Activated CD8-positive, alpha-beta T cell treated with anti-CD3 and anti-CD28 coated beads for 36 hours (primary cell): ENCODE data around the gene FBLN1. TPM values are rescaled to one million over a fixed set of nuclear protein-coding genes. Genes with fewer than 3 reads are reported as not detected.

Experiments used
- ATAC-seq: fragments of 200-7000 bp; cut with Tn5 transposase; one replicate; pipeline ENCODE4 v1.10.0; 2021; ENCODE audit warnings: mild to moderate bottlenecking, moderate library complexity
- CTCF ChIA-PET: fragments of 350-600 bp; sonication (Branson Sonifier 250); formaldehyde crosslinking; loops from one replicate; lab custom pipeline; 2021; ENCODE audit warnings: antibody characterized with exemption; lab: Charles Lee
- POLR2A ChIA-PET: fragments of 350-600 bp; sonication (Branson Sonifier 250); formaldehyde crosslinking; loops from one replicate; lab custom pipeline; 2021; ENCODE audit warnings: antibody characterized with exemption; lab: Charles Lee
- DNase-seq: peaks from one replicate; pipeline ENCODE4 v3.0.0-alpha.2; 2020
- H3K27ac Mint-ChIP-seq: one replicate; pipeline ENCODE4 v1.8.0; 2021; ENCODE audit warnings: mild to moderate bottlenecking, mixed read lengths
- H3K27me3 Mint-ChIP-seq: one replicate; pipeline ENCODE4 v1.8.0; 2021; ENCODE audit warnings: mixed read lengths
- H3K36me3 Mint-ChIP-seq: one replicate; pipeline ENCODE4 v1.8.0; 2021; ENCODE audit warnings: low read depth, mixed read lengths
- H3K4me1 Mint-ChIP-seq: one replicate; pipeline ENCODE4 v1.8.0; 2021; ENCODE audit warnings: low read depth, mixed read lengths
- H3K4me3 Mint-ChIP-seq: one replicate; pipeline ENCODE4 v1.8.0; 2021; ENCODE audit warnings: mild to moderate bottlenecking, moderate library complexity, mixed read lengths
- H3K9me3 Mint-ChIP-seq: one replicate; pipeline ENCODE4 v1.8.0; 2021; ENCODE audit warnings: mixed read lengths
- intact Hi-C: fragments of 100-400 bp; cut with micrococcal nuclease; formaldehyde crosslinking; loops from one replicate; pipeline ENCODE4 v1.10.0; 2022
- total RNA-seq, 2 experiments: library from RNA; stranded (reverse); gene quantifications; one replicate each; pipeline ENCODE4 v1.2.3, GENCODE V29; 2021
- TF ChIP-seq, protein P1 (sequence below): fragments of 200-600 bp; IDR thresholded peaks from one replicate; pipeline ENCODE4 v1.8.0; 2022; ENCODE audit warnings: antibody characterized with exemption, mild to moderate bottlenecking

FBLN1 gene
- total RNA-seq, 2 experiments from 2014 or later: 0.56 TPM; not detected in 1

DNA sequence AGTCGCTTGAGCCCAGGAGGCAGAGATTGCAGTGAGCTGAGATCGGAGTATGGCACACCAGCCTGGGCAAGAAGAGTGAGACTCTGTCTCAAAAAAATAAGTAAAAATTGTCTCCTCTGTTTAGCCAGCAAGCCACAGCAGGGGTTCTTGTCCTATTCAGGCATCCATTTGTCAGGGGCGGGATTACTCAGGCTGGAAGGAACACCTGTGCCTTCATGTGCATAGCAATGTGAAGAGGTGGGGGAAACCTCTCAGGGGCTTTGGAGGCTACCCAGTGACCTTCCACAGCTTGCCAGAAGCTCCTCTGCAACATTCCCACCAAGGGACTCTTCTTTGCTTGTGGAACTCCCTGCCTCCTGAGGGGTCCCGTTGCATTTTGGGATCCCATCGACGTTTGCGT lies 63.3 kb downstream of the FBLN1 start:
- H3K27me3 Mint-ChIP-seq: peaks cover 10% of the 10 kb centered on the region
- peaks cover 3% of the 10 kb centered on the region for H3K36me3 Mint-ChIP-seq
- CTCF ChIA-PET: no interaction called here
- H3K4me1 Mint-ChIP-seq: no peaks in the 10 kb centered on the region
- H3K4me3 Mint-ChIP-seq: no peak overlapping the region
- TF ChIP-seq, protein P1, sequence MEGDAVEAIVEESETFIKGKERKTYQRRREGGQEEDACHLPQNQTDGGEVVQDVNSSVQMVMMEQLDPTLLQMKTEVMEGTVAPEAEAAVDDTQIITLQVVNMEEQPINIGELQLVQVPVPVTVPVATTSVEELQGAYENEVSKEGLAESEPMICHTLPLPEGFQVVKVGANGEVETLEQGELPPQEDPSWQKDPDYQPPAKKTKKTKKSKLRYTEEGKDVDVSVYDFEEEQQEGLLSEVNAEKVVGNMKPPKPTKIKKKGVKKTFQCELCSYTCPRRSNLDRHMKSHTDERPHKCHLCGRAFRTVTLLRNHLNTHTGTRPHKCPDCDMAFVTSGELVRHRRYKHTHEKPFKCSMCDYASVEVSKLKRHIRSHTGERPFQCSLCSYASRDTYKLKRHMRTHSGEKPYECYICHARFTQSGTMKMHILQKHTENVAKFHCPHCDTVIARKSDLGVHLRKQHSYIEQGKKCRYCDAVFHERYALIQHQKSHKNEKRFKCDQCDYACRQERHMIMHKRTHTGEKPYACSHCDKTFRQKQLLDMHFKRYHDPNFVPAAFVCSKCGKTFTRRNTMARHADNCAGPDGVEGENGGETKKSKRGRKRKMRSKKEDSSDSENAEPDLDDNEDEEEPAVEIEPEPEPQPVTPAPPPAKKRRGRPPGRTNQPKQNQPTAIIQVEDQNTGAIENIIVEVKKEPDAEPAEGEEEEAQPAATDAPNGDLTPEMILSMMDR: no peak
- intact Hi-C loops: no loop called here
- H3K9me3 Mint-ChIP-seq: peaks cover 9% of the 10 kb centered on the region
- H3K27ac Mint-ChIP-seq: no peak overlapping the region
- DNase-seq (no peak), ATAC-seq (no peak)
- POLR2A ChIA-PET: no interaction called here

DNA sequence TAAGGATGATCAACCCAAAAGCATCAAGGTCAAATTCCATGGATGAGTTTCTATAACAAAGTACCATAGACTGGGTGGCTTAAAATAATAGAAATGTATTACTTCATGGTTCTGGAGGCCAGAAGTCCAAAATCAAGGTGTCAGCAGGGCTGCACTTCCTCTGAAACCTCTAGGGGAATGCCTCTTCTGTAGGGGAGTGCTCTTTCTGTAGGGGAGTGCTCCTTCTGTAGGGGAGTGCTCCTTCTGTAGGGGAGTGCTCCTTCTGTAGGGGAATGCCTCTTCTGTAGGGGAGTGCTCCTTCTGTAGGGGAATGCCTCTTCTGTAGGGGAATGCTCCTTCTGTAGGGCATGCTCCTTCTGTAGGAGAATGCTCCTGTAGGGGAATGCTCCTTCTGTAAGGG lies 65.5 kb downstream of the FBLN1 start:
- Mint-ChIP-seq H3K36me3 (peaks cover 3% of the 10 kb centered on the region), H3K27me3 (peaks cover 10% of the 10 kb centered on the region), H3K9me3 (peaks cover 13% of the 10 kb centered on the region), H3K4me3 (no peak overlapping the region), H3K4me1 (no peaks in the 10 kb centered on the region), H3K27ac (no peak overlapping the region)
- DNase-seq: no peak
- intact Hi-C loops: no loop called here
- CTCF ChIA-PET: no interaction called here
- POLR2A ChIA-PET: no interaction called here
- TF ChIP-seq, protein P1: no peak
- ATAC-seq: no peak

DNA sequence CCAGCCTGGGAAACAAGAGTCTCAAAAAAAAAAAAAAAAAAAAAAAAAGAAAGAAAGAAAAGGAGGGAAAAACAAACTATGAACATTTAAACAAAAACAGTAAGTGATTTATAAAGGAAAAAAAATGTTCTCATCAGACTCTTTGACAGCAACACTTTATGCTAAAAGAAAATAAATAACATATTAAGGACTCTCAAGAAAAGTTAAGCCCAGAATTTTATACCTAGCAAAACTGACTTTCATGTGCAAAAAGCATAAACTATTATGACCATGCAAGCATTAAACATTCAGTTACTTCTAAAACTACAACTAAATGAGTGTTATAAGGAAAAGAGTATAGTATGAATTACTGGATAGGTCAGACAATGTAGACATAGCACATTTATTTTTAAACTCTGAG lies 68.4 kb downstream of the FBLN1 start:
- CTCF ChIA-PET: no interaction called here
- Mint-ChIP-seq H3K27me3 (peaks cover 5% of the 10 kb centered on the region), H3K36me3 (peaks cover 3% of the 10 kb centered on the region), H3K9me3 (peaks cover 13% of the 10 kb centered on the region), H3K4me1 (no peaks in the 10 kb centered on the region), H3K27ac (no peak overlapping the region), H3K4me3 (no peak overlapping the region)
- no peak for DNase-seq
- intact Hi-C loops: no loop called here
- POLR2A ChIA-PET: no interaction called here
- TF ChIP-seq, protein P1: no peak
- no peak for ATAC-seq

DNA sequence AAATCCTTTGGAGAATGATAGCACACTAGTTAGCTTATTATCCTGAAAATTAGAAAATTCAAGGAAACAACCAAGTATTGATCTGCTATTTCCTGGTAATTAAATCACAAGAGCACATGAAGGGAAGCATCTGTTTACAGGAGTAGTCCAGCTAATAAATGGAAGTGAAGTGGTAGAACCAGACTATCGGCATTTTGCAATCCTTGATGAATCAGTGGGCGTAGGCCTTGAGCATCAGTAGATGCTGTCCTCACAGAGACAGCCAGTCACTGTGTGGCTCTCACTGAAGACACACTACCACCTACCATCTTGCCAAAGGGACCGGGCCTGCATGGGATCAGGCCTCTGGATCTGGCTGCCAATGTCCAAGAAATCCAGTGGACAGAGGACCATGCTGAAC lies 69.8 kb downstream of the FBLN1 start:
- ChIA-PET POLR2A (no interaction called here), CTCF (no interaction called here)
- DNase-seq (no peak), ATAC-seq (no peak)
- peaks cover 13% of the 10 kb centered on the region for H3K9me3 Mint-ChIP-seq
- peaks cover 5% of the 10 kb centered on the region for H3K27me3 Mint-ChIP-seq
- no peak overlapping the region for H3K27ac Mint-ChIP-seq
- TF ChIP-seq, protein P1: no peak
- H3K36me3 Mint-ChIP-seq: peaks cover 3% of the 10 kb centered on the region
- intact Hi-C loops: no loop called here
- H3K4me3 Mint-ChIP-seq: no peak overlapping the region
- no peaks in the 10 kb centered on the region for H3K4me1 Mint-ChIP-seq

DNA sequence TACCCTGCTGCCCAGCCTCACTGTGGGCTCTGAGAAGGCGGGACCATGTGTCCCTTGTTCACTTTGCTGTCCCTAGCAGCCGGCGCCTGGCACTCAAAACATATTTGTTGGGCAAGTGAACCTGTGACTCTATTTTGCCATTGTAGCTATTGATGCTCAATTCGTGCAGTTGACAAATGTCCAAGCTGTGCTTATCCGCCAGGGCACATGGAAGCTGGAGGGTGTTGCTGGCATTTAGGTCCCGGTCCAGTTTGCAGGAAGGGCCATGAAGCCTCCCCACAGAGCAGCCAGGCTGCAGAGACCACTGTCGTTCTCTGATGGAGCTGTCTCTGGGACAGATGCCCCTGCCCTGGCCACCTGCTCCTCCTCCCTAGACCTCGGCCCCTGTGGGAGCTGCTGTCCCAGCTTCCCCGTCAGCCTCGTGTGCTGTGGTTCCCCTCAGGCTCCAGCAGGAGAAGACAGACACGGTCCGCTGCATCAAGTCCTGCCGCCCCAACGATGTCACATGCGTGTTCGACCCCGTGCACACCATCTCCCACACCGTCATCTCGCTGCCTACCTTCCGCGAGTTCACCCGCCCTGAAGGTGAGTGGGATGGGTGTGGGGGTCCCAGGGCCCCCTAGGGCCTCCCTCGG lies 71.5 kb downstream of the FBLN1 start:
- no peak overlapping the region for H3K27ac Mint-ChIP-seq
- no peak for ATAC-seq
- peaks cover 7% of the 10 kb centered on the region for H3K27me3 Mint-ChIP-seq
- peaks cover 3% of the 10 kb centered on the region for H3K36me3 Mint-ChIP-seq
- intact Hi-C loops: no loop called here
- no peaks in the 10 kb centered on the region for H3K4me1 Mint-ChIP-seq
- peaks cover 13% of the 10 kb centered on the region for H3K9me3 Mint-ChIP-seq
- H3K4me3 Mint-ChIP-seq: no peak overlapping the region
- POLR2A ChIA-PET: no interaction called here
- CTCF ChIA-PET: no interaction called here
- TF ChIP-seq, protein P1: no peak
- no peak for DNase-seq
